Measurements from ENCODE around the gene ZNF558.

Gene ZNF558

GRCh38 chr19:8849232-8849631 lies 17.1 kb upstream of the ZNF558 start:
- H3K27ac ChIP-seq, result no peak overlapping the region
- TF ChIP-seq CTCF (conservative IDR thresholded peaks at IDR 0.05), result no peak

GRCh38 chr19:8846819-8847218 lies 14.7 kb upstream of the ZNF558 start:
- TF ChIP-seq CTCF (conservative IDR thresholded peaks at IDR 0.05), result no peak
- no peak overlapping the region for H3K27ac ChIP-seq

GRCh38 chr19:8840708-8841107 lies 8.6 kb upstream of the ZNF558 start:
- TF ChIP-seq CTCF (conservative IDR thresholded peaks at IDR 0.05), result no peak
- H3K27ac ChIP-seq, result no peak overlapping the region

- no peak for TF ChIP-seq CTCF (conservative IDR thresholded peaks at IDR 0.05)
- H3K27ac ChIP-seq, result no peak overlapping the region
These were observed 3.8 kb upstream of the ZNF558 start for GRCh38 chr19:8835877-8836276.

GRCh38 chr19:8835446-8835845 lies 3.3 kb upstream of the ZNF558 start:
- no peak for TF ChIP-seq CTCF (conservative IDR thresholded peaks at IDR 0.05)
- no peak overlapping the region for H3K27ac ChIP-seq

- no peak for TF ChIP-seq CTCF (conservative IDR thresholded peaks at IDR 0.05)
- peak overlapping the region; percentile 81 for H3K27ac ChIP-seq
These were observed 322 bp downstream of the ZNF558 start for GRCh38 chr19:8831832-8832131.

GRCh38 chr19:8831373-8831772 lies 731 bp downstream of the ZNF558 start:
- peak overlapping the region; percentile 81 for H3K27ac ChIP-seq
- TF ChIP-seq CTCF (conservative IDR thresholded peaks at IDR 0.05), result no peak

- no peak for TF ChIP-seq CTCF (conservative IDR thresholded peaks at IDR 0.05)
- no peak overlapping the region for H3K27ac ChIP-seq
These were observed 4.8 kb downstream of the ZNF558 start for GRCh38 chr19:8827277-8827676.
